Astrocyte (in vitro differentiated cells and primary cell): Measurements from ENCODE around the gene CDK6. TPM values are rescaled to one million over a fixed set of nuclear protein-coding genes. Genes with fewer than 3 reads are reported as not detected.

Experiments used
- DNase-seq: peaks from one replicate; pipeline ENCODE4 v3.0.0-alpha.2; 2010; ENCODE audit warnings: low read depth
- FAIRE-seq: peaks from 2 replicates; lab custom pipeline; 2011; peaks lifted over from hg19 to GRCh38; lab: Jason Lieb, UNC
- H2AFZ ChIP-seq: 2 replicates; pipeline ENCODE4 v1.6.0; 2012; ENCODE audit warnings: low read depth, low read length, inconsistent platforms
- H3K27ac ChIP-seq: 2 replicates; pipeline ENCODE4 v1.5.1; 2011; ENCODE audit warnings: low read depth, low read length, inconsistent platforms
- H3K27me3 ChIP-seq: 2 replicates; pipeline ENCODE4 v1.6.0; 2011; ENCODE audit warnings: low read length, inconsistent platforms; ENCODE audit not compliant: insufficient read depth
- H3K36me3 ChIP-seq: 2 replicates; pipeline ENCODE4 v1.5.1; 2011; ENCODE audit warnings: low read length, inconsistent platforms; ENCODE audit not compliant: insufficient read depth
- H3K4me1 ChIP-seq: 2 replicates; pipeline ENCODE4 v1.5.1; 2011; ENCODE audit warnings: low read length, inconsistent platforms; ENCODE audit not compliant: insufficient read depth
- H3K4me2 ChIP-seq: 2 replicates; pipeline ENCODE4 v1.6.0; 2012; ENCODE audit warnings: low read length, inconsistent platforms
- H3K4me3 ChIP-seq: 2 replicates; pipeline ENCODE4 v1.5.1; 2011; ENCODE audit warnings: low read depth, mild to moderate bottlenecking, low read length, inconsistent platforms; ENCODE audit not compliant: insufficient read depth
- H3K79me2 ChIP-seq: 2 replicates; pipeline ENCODE4 v1.6.0; 2012; ENCODE audit warnings: mild to moderate bottlenecking, low read length, inconsistent platforms; ENCODE audit not compliant: insufficient read depth
- H3K9ac ChIP-seq: 2 replicates; pipeline ENCODE4 v1.6.0; 2012; ENCODE audit warnings: mild to moderate bottlenecking, low read length, inconsistent platforms
- H3K9me3 ChIP-seq: 2 replicates; pipeline ENCODE4 v1.5.1; 2012; ENCODE audit warnings: low read depth, mild to moderate bottlenecking, low read length, inconsistent platforms; ENCODE audit not compliant: insufficient read depth
- H4K20me1 ChIP-seq: 2 replicates; pipeline ENCODE4 v1.6.0; 2012; ENCODE audit warnings: low read length, inconsistent platforms; ENCODE audit not compliant: insufficient read depth
- H3K27ac Mint-ChIP-seq: one replicate; pipeline ENCODE4 v1.8.0; 2021; ENCODE audit warnings: mild to moderate bottlenecking, mixed read lengths; ENCODE audit not compliant: unreplicated experiment
- H3K27me3 Mint-ChIP-seq: one replicate; pipeline ENCODE4 v1.8.0; 2021; ENCODE audit warnings: low read depth, mixed read lengths; ENCODE audit not compliant: unreplicated experiment
- H3K36me3 Mint-ChIP-seq: one replicate; pipeline ENCODE4 v1.8.0; 2021; ENCODE audit warnings: low read depth, mixed read lengths; ENCODE audit not compliant: unreplicated experiment
- H3K4me1 Mint-ChIP-seq: one replicate; pipeline ENCODE4 v1.8.0; 2021; ENCODE audit warnings: low read depth, mixed read lengths; ENCODE audit not compliant: unreplicated experiment
- H3K4me3 Mint-ChIP-seq: one replicate; pipeline ENCODE4 v1.8.0; 2021; ENCODE audit warnings: mild to moderate bottlenecking, moderate library complexity, mixed read lengths; ENCODE audit not compliant: unreplicated experiment
- H3K9me3 Mint-ChIP-seq: one replicate; pipeline ENCODE4 v1.8.0; 2021; ENCODE audit warnings: mild to moderate bottlenecking, mixed read lengths; ENCODE audit not compliant: unreplicated experiment
- CTCF ChIP-seq: IDR thresholded peaks from 2 replicates; pipeline ENCODE4 v1.5.1; 2011; ENCODE audit warnings: low read depth, mild to moderate bottlenecking, inconsistent platforms, low read length, moderate library complexity; ENCODE audit not compliant: insufficient read depth
- EZH2 ChIP-seq: IDR thresholded peaks from 2 replicates; pipeline ENCODE4 v1.6.1; 2012; ENCODE audit warnings: mild to moderate bottlenecking, low read length, inconsistent platforms; ENCODE audit not compliant: insufficient read depth
- total RNA-seq: library from RNA; stranded (reverse); gene quantifications from 2 replicates; pipeline ENCODE4 v1.2.1, GENCODE V29; 2021

The CDK6 gene
- total RNA-seq, 1 donor from 2014 or later, result 160 TPM

GRCh38 chr7:92777993-92778392 lies 58.4 kb downstream of the CDK6 start:
- Mint-ChIP-seq H3K27me3 (no peaks in the 10 kb centered on the region), H3K4me1 (peaks cover 22% of the 10 kb centered on the region), H3K4me3 (no peak overlapping the region), H3K9me3 (peaks cover 7% of the 10 kb centered on the region), H3K36me3 (peaks cover 31% of the 10 kb centered on the region), H3K27ac (no peak overlapping the region)
- H3K4me2 ChIP-seq, result no peak overlapping the region
- peaks cover 15% of the 10 kb centered on the region for H3K36me3 ChIP-seq
- no peak overlapping the region for H2AFZ ChIP-seq
- H3K9me3 ChIP-seq, result no peaks in the 10 kb centered on the region
- H3K4me3 ChIP-seq, result no peak overlapping the region
- peaks cover 9% of the 10 kb centered on the region for H3K4me1 ChIP-seq
- H3K27ac ChIP-seq, result no peak overlapping the region
- TF ChIP-seq CTCF, result no peak
- no peak for TF ChIP-seq EZH2
- H3K9ac ChIP-seq, result no peak overlapping the region
- H3K27me3 ChIP-seq, result no peaks in the 10 kb centered on the region
- no peak for DNase-seq
- H3K79me2 ChIP-seq, result peaks cover 85% of the 10 kb centered on the region
- H4K20me1 ChIP-seq, result peaks cover 42% of the 10 kb centered on the region
- FAIRE-seq, result no peak

- Histone ChIP-seq H3K4me3 (no peak overlapping the region), H3K79me2 (peaks cover 82% of the 10 kb centered on the region), H3K4me1 (peaks cover 1% of the 10 kb centered on the region), H3K9me3 (no peaks in the 10 kb centered on the region), H2AFZ (no peak overlapping the region), H3K27ac (no peak overlapping the region), H4K20me1 (peaks cover 11% of the 10 kb centered on the region), H3K36me3 (peaks cover 23% of the 10 kb centered on the region), H3K9ac (no peak overlapping the region), H3K27me3 (no peaks in the 10 kb centered on the region), H3K4me2 (no peak overlapping the region)
- FAIRE-seq (peak; percentile 79), DNase-seq (no peak)
- Mint-ChIP-seq H3K4me1 (peaks cover 3% of the 10 kb centered on the region), H3K36me3 (peaks cover 27% of the 10 kb centered on the region), H3K4me3 (no peak overlapping the region), H3K9me3 (peaks cover 7% of the 10 kb centered on the region), H3K27ac (no peak overlapping the region), H3K27me3 (no peaks in the 10 kb centered on the region)
- TF ChIP-seq CTCF (no peak), EZH2 (no peak)
These were observed 62.6 kb downstream of the CDK6 start for GRCh38 chr7:92773808-92774207.

- no peak overlapping the region for H3K4me2 ChIP-seq
These were observed 66.5 kb downstream of the CDK6 start for GRCh38 chr7:92769844-92770243.

More at GRCh38 chr7:92769844-92770243, 66.5 kb downstream of the CDK6 start:
- FAIRE-seq (no peak), DNase-seq (no peak)
- H3K36me3 Mint-ChIP-seq, result peaks cover 18% of the 10 kb centered on the region
- TF ChIP-seq EZH2 (no peak), CTCF (no peak)
- H3K27me3 Mint-ChIP-seq, result no peaks in the 10 kb centered on the region
- Histone ChIP-seq H3K4me3 (no peak overlapping the region), H3K9me3 (no peaks in the 10 kb centered on the region), H3K79me2 (peaks cover 90% of the 10 kb centered on the region), H3K4me1 (peaks cover 38% of the 10 kb centered on the region), H3K27ac (no peak overlapping the region), H3K27me3 (no peaks in the 10 kb centered on the region), H4K20me1 (peaks cover 13% of the 10 kb centered on the region), H2AFZ (no peak overlapping the region), H3K9ac (no peak overlapping the region), H3K36me3 (peaks cover 27% of the 10 kb centered on the region)
- H3K4me1 Mint-ChIP-seq, result peaks cover 37% of the 10 kb centered on the region
- H3K27ac Mint-ChIP-seq, result no peak overlapping the region
- no peak overlapping the region for H3K4me3 Mint-ChIP-seq
- H3K9me3 Mint-ChIP-seq, result no peaks in the 10 kb centered on the region
